ENCODE data around the gene PRDM16.

The PRDM16 gene

GRCh38 chr1:3377604-3378279 lies 308.7 kb downstream of the PRDM16 start:
- Histone ChIP-seq H3K4me1 (ENCODE audit: control insufficient read depth, insufficient read depth, low read length) (peaks cover 21% of the 10 kb centered on the region), H3K9ac (ENCODE audit: low read length) (no peak overlapping the region), H3K36me3 (ENCODE audit: control insufficient read depth, insufficient read depth, low read length) (no peaks in the 10 kb centered on the region), H3K27me3 (ENCODE audit: control insufficient read depth, insufficient read depth, low read length) (no peaks in the 10 kb centered on the region), H3K9me3 (ENCODE audit: control insufficient read depth, low read length) (no peaks in the 10 kb centered on the region), H3K4me3 (ENCODE audit: low read length) (no peak overlapping the region)

- H3K4me3 ChIP-seq (ENCODE audit: low read length) = no peak overlapping the region
- H3K27me3 ChIP-seq (ENCODE audit: control insufficient read depth, insufficient read depth, low read length) = no peaks in the 10 kb centered on the region
- no peak overlapping the region for H3K9ac ChIP-seq (ENCODE audit: low read length)
- no peaks in the 10 kb centered on the region for H3K36me3 ChIP-seq (ENCODE audit: control insufficient read depth, insufficient read depth, low read length)
- peaks cover 21% of the 10 kb centered on the region for H3K4me1 ChIP-seq (ENCODE audit: control insufficient read depth, insufficient read depth, low read length)
- no peaks in the 10 kb centered on the region for H3K9me3 ChIP-seq (ENCODE audit: control insufficient read depth, low read length)
Observed at GRCh38 chr1:3378411-3379208, 309.6 kb downstream of the PRDM16 start.

- Histone ChIP-seq H3K4me1 (ENCODE audit: control insufficient read depth, insufficient read depth, low read length) (peaks cover 33% of the 10 kb centered on the region), H3K9ac (ENCODE audit: low read length) (no peak overlapping the region), H3K27me3 (ENCODE audit: control insufficient read depth, insufficient read depth, low read length) (no peaks in the 10 kb centered on the region), H3K4me3 (ENCODE audit: low read length) (no peak overlapping the region), H3K36me3 (ENCODE audit: control insufficient read depth, insufficient read depth, low read length) (no peaks in the 10 kb centered on the region), H3K9me3 (ENCODE audit: control insufficient read depth, low read length) (no peaks in the 10 kb centered on the region)
Observed at GRCh38 chr1:3379934-3380333, 310.9 kb downstream of the PRDM16 start.

- no peaks in the 10 kb centered on the region for H3K9me3 ChIP-seq (ENCODE audit: control insufficient read depth, low read length)
- no peaks in the 10 kb centered on the region for H3K27me3 ChIP-seq (ENCODE audit: control insufficient read depth, insufficient read depth, low read length)
- H3K4me3 ChIP-seq (ENCODE audit: low read length) = no peak overlapping the region
- H3K4me1 ChIP-seq (ENCODE audit: control insufficient read depth, insufficient read depth, low read length) = peaks cover 33% of the 10 kb centered on the region
- no peaks in the 10 kb centered on the region for H3K36me3 ChIP-seq (ENCODE audit: control insufficient read depth, insufficient read depth, low read length)
- H3K9ac ChIP-seq (ENCODE audit: low read length) = no peak overlapping the region
Observed at GRCh38 chr1:3380469-3380868, 311.5 kb downstream of the PRDM16 start.

- no peaks in the 10 kb centered on the region for H3K27me3 ChIP-seq (ENCODE audit: control insufficient read depth, insufficient read depth, low read length)
Observed at GRCh38 chr1:3381901-3382300, 312.9 kb downstream of the PRDM16 start.

GRCh38 chr1:3382326-3383057 lies 313.5 kb downstream of the PRDM16 start:
- Histone ChIP-seq H3K4me1 (ENCODE audit: control insufficient read depth, insufficient read depth, low read length) (peaks cover 24% of the 10 kb centered on the region), H3K9me3 (ENCODE audit: control insufficient read depth, low read length) (no peaks in the 10 kb centered on the region), H3K9ac (ENCODE audit: low read length) (no peak overlapping the region), H3K36me3 (ENCODE audit: control insufficient read depth, insufficient read depth, low read length) (no peaks in the 10 kb centered on the region), H3K27me3 (ENCODE audit: control insufficient read depth, insufficient read depth, low read length) (no peaks in the 10 kb centered on the region), H3K4me3 (ENCODE audit: low read length) (no peak overlapping the region)

More at GRCh38 chr1:3381901-3382300, 312.9 kb downstream of the PRDM16 start:
- H3K36me3 ChIP-seq (ENCODE audit: control insufficient read depth, insufficient read depth, low read length) = no peaks in the 10 kb centered on the region
- no peak overlapping the region for H3K4me3 ChIP-seq (ENCODE audit: low read length)
- H3K9me3 ChIP-seq (ENCODE audit: control insufficient read depth, low read length) = no peaks in the 10 kb centered on the region
- H3K9ac ChIP-seq (ENCODE audit: low read length) = no peak overlapping the region
- peaks cover 30% of the 10 kb centered on the region for H3K4me1 ChIP-seq (ENCODE audit: control insufficient read depth, insufficient read depth, low read length)

- no peaks in the 10 kb centered on the region for H3K9me3 ChIP-seq (ENCODE audit: control insufficient read depth, low read length)
- no peaks in the 10 kb centered on the region for H3K36me3 ChIP-seq (ENCODE audit: control insufficient read depth, insufficient read depth, low read length)
- H3K27me3 ChIP-seq (ENCODE audit: control insufficient read depth, insufficient read depth, low read length) = no peaks in the 10 kb centered on the region
- no peak overlapping the region for H3K4me3 ChIP-seq (ENCODE audit: low read length)
- peaks cover 13% of the 10 kb centered on the region for H3K4me1 ChIP-seq (ENCODE audit: control insufficient read depth, insufficient read depth, low read length)
- no peak overlapping the region for H3K9ac ChIP-seq (ENCODE audit: low read length)
Observed at GRCh38 chr1:3383679-3384078, 314.7 kb downstream of the PRDM16 start.

- Histone ChIP-seq H3K9me3 (ENCODE audit: control insufficient read depth, low read length) (no peaks in the 10 kb centered on the region), H3K27me3 (ENCODE audit: control insufficient read depth, insufficient read depth, low read length) (no peaks in the 10 kb centered on the region), H3K36me3 (ENCODE audit: control insufficient read depth, insufficient read depth, low read length) (no peaks in the 10 kb centered on the region), H3K9ac (ENCODE audit: low read length) (no peak overlapping the region), H3K4me3 (ENCODE audit: low read length) (no peak overlapping the region), H3K4me1 (ENCODE audit: control insufficient read depth, insufficient read depth, low read length) (peaks cover 11% of the 10 kb centered on the region)
Observed at GRCh38 chr1:3384407-3384806, 315.4 kb downstream of the PRDM16 start.

GRCh38 chr1:3386205-3387002 lies 317.4 kb downstream of the PRDM16 start:
- H3K27me3 ChIP-seq (ENCODE audit: control insufficient read depth, insufficient read depth, low read length) = no peaks in the 10 kb centered on the region

GRCh38 chr1:3387401-3387800 lies 318.4 kb downstream of the PRDM16 start:
- Histone ChIP-seq H3K9ac (ENCODE audit: low read length) (no peak overlapping the region), H3K9me3 (ENCODE audit: control insufficient read depth, low read length) (no peaks in the 10 kb centered on the region), H3K36me3 (ENCODE audit: control insufficient read depth, insufficient read depth, low read length) (no peaks in the 10 kb centered on the region), H3K4me1 (ENCODE audit: control insufficient read depth, insufficient read depth, low read length) (peaks cover 11% of the 10 kb centered on the region), H3K27me3 (ENCODE audit: control insufficient read depth, insufficient read depth, low read length) (no peaks in the 10 kb centered on the region), H3K4me3 (ENCODE audit: low read length) (no peak overlapping the region)

More at GRCh38 chr1:3386205-3387002, 317.4 kb downstream of the PRDM16 start:
- H3K4me1 ChIP-seq (ENCODE audit: control insufficient read depth, insufficient read depth, low read length) = peaks cover 11% of the 10 kb centered on the region
- H3K9me3 ChIP-seq (ENCODE audit: control insufficient read depth, low read length) = no peaks in the 10 kb centered on the region
- no peaks in the 10 kb centered on the region for H3K36me3 ChIP-seq (ENCODE audit: control insufficient read depth, insufficient read depth, low read length)
- no peak overlapping the region for H3K9ac ChIP-seq (ENCODE audit: low read length)
- H3K4me3 ChIP-seq (ENCODE audit: low read length) = no peak overlapping the region

- Histone ChIP-seq H3K27me3 (ENCODE audit: control insufficient read depth, insufficient read depth, low read length) (no peaks in the 10 kb centered on the region), H3K36me3 (ENCODE audit: control insufficient read depth, insufficient read depth, low read length) (no peaks in the 10 kb centered on the region), H3K9me3 (ENCODE audit: control insufficient read depth, low read length) (no peaks in the 10 kb centered on the region), H3K4me3 (ENCODE audit: low read length) (no peak overlapping the region), H3K4me1 (ENCODE audit: control insufficient read depth, insufficient read depth, low read length) (peaks cover 17% of the 10 kb centered on the region), H3K9ac (ENCODE audit: low read length) (no peak overlapping the region)
Observed at GRCh38 chr1:3389093-3389833, 320.3 kb downstream of the PRDM16 start.
